Stimulated activated CD4-positive, alpha-beta T cell treated with anti-CD3 and anti-CD28 coated beads, Interleukin-4, amount 100 ng/mL, for 1 hour (primary cell): Measurements from ENCODE around the gene THSD4.

Experiments used
- DNase-seq: peaks from one replicate; pipeline ENCODE4 v3.0.0-alpha.2; 2020

Gene THSD4

DNA sequence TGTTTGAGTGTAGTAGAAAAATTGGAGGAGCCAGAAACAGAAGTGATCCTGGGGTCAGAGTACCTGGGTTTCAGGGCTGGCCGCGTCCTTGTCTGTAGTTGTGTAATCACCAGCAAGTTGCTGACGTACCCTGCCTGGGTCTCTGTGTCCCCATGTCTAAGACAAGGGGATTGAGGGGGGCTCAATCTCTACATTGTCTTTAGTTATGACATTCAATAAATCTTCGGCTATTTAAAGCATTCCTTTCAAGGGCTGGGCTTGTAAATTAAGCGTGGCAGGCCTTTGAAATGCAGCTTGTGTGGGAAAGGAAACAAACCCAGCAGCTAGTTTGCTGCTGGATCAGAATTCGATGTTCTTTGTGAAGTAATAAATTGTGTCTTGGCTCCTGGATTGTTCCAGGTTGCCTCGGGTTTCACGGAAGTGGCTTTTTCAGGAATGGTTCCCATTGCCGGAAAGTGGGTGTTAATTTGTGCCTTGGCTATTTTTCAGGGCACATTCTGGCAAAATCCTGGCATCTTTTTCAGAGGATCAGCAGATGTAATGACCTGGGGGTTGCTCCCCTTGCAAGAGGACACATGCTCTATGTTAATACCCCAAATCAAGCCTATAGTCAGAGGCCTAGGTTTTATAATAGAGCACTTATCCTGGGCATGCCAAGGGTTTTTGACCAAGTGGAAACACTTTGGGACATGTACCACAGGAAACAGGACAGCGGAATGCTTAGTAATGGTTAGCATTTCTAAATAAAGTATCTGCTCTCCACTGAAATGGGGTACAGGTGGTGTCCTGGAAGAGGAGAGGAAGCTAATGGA, 400.3 kb downstream of the THSD4 start:
- no peak for DNase-seq

DNA sequence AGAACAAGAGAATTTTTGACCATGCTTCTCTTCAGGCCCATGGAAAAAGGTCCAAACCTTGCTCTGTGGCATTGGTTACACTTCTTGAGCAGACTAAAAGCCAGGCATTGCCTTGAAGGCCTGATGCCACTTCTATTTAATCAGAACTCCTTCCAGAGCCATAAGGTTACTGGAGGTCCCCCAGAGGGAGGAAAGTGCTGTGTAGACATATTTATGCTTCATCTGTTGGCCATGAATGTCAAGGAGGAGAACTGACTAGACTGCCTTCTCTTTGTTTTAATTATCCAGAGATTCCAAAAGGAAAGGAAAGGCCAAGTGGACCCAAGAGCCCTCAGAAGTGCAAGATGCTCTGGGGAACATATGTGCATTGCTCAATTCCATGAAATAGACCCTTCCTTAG, 402.5 kb downstream of the THSD4 start:
- DNase-seq, result no peak

DNA sequence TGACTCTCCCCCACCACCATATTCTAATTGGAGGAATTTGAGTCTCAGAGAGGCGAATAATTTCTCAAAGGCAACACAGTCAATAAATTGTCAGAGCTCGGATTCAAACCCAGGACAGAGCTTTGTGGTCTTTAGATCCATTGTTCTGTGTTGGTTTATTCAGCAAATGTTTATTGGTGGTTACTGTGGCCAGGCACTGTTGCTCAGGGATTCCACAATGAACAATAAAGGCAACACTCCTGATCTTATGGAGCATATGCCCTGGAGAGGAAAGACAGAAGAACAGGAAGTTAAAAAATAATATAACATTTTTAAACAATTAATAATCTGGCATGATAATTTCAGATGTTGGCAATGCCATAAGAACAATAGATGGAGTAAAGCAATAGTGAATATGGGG, 403.4 kb downstream of the THSD4 start:
- no peak for DNase-seq

DNA sequence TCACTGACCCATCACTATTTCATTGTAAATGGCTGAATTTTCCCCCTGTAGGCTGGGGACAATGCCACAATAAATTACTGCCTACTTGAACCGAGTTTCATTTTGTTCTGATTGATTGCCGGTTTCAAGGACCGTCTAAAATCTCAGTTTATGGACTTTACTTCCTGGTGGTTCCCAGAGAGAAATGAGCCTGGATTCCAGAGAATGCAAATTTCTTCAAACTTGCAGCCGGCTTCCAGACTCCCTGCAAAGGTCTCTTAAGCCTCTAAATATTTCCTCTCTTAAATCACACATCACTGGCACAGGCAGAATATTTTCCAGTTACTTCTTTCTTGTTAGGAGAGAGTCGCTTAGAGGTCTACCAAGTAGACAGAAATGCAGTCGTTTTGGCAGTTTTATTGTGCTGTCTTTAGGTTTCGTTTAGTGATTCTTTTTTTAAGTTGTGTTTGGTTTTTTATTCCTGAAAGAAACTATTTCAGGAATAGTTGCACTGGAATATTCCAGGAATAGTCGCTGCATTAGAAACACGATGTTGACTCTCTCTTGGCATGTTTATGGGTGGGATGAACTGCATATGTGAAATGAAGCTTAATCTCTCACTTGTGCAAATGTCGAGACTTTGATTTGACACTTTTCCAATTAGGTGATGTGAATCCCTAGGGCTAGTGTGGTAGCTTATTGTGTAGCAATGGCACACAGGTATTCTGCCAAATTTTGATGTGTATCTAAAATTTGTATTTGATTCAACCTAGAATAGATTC, 411.0 kb downstream of the THSD4 start:
- no peak for DNase-seq

DNA sequence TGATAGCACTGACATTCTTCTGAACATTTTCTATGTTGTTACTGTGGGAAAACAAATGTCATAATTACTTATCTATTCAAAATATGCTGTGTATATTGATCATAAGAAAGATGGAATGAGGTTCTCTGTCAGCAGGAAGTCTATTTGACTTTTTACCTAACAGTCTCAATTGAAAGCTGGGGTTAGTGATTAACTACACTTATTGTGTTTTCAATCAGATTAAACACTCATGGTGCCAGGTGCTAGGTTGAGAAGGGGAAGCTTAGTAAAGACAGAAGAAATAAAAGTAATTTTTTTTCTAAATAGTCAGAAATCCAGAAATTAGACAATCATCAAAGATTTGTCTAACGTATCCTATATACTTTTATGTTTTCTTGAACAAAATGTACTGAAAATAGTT, 414.1 kb downstream of the THSD4 start:
- DNase-seq, result no peak

DNA sequence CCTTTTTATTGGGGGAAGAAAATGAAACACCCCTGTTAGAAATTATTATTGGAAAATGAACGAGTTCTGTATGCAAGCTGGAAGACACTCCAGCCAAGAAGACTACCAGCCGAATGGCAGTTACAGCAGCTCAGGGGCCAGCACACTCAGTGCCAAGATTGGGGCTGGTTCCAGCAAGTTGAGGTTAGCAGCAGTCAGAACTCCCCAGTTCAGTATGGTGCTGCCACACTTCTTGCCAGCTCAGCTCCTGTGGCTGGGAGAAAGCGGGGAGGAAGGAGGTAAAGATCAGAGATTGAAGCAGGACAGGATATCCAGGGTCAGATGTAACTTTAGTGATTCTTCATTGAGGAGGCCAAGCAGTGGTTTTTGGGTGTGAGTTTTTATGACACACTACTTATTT, 414.8 kb downstream of the THSD4 start:
- DNase-seq, result no peak

DNA sequence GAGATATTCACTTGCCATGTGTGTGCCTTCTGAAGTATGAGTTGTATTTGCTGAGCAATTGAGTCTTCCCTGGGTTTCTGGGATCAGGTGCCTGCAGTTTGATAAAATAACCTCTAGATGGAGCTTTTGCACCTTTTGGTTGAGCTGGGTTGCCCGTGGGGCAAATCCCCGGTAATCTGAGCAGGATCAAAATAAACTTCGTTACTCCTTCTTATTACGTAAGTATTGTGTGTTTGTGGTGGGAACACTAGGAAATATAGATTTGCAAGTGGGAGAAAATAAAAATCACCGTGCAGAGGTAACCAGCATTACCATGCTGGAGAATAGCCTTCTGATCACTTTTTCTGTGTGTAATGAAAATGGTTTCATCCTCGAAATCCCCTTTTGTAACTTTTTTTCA, 417.7 kb downstream of the THSD4 start:
- no peak for DNase-seq

DNA sequence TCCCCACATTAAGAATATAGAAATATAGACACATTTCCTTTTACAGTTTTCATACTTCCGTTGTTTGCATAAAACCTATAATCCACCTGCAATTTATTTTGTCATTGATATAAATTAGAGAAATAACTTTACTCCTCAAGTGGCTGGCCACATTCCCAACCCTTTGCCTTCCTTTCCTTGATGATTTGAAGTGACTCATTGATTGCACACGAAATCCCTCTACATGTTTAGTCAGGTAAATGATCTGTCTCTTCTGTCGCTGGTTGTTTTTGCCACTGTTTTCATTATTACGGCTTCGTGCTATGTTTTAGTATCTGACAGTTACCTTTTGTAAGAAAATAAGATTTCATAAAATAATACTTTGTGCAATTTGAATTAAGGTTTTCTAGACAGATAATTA, 422.9 kb downstream of the THSD4 start:
- no peak for DNase-seq

DNA sequence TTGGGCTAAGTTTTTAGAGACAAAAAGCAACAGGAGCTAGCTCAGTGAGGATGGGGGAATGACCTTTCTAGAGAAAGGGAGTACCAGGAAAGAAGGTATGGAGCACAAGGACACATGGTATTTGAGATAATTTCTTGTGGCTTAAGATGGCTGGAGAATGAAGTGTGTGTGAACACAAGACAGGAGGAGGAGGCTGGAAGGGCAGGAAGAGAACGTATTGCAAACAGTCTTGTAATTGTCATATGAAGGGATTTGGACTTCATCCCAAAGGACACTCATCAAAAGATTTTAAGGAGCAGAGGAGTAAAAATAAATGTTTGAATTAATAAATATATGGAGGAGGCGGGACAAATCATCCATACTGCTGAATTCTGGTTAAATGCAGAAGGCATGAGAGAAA, 426.5 kb downstream of the THSD4 start:
- DNase-seq, result no peak

DNA sequence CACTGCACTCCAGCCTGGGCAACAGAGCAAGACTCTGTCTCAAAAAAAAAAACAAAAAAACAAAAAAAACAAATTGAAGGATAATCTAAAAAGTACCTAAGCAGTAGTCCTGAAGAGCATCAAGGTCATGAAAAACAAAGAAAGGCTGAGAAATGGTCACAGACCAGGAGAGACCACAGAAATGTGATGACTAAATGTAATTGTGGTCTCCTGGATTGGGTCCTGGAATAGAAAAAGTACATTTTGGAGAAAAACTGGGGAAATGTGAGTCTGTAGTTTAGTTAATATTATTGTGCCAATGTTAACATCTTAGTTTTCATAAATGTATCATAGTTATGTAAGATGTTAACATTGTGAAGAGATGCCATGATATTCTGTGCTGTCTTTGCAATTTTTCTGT, 427.6 kb downstream of the THSD4 start:
- DNase-seq, result no peak

DNA sequence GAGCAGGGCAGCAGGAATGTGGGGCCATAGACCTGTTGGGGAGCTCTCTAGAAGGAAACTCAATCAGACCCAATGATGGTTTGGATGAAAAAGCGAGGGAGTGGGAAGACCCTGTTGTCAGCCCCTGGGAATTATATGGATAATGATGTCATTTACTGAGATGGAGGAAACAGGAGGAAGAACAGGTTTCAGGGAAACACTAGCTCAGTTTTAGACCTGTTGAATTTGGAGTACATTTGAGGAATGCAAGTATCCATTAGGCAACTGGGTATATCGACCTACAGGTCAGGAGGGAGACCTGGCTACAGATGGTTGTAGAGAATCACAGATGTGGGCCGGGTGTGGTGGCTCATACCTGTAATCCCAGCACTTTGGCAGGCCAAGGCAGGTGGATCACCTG, 428.1 kb downstream of the THSD4 start:
- DNase-seq, result no peak

DNA sequence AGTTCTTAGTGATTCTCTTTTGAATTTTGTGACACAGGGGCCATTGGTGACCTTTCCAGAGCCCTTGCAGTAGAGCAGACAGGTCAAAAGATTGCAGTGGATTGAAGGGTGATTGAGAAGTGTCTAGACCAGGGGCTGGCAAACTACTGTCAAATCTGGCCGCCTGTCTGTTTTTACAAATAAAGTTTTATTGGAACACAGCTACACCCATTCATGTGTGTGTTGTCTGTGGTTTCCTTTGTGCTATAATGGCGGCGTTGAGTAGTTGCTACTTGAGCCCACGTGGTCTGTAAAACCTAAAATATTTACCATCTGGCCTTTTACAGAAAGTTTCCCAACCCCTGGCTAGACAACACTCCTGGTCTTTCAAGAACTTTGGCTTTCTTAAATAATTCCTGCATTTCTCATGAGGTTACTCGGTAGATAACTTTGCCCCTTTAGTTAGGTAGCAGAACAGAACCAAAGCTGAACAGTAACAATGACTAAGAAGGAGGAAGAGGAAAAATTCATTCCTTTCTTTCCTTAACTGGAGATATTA, 430.0 kb downstream of the THSD4 start:
- DNase-seq, result no peak

DNA sequence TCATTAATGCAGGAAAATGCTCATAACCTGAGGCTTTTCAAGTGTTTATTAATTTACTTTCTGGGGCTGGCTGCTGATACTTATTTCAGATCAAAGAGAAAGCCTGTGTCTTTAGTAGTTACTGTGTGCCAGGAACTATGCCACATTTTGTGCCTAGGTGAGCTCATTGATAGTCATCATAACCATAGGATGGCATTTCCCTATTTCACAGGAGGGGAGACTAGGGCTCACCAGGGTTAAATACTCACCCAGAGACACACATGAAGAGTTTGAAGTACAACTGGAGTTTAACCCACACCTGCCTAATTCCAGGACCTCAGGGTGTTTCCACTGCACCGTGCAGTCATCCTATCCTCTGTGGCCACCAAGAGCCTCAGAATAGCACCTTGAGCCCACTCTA, 430.7 kb downstream of the THSD4 start:
- no peak for DNase-seq

DNA sequence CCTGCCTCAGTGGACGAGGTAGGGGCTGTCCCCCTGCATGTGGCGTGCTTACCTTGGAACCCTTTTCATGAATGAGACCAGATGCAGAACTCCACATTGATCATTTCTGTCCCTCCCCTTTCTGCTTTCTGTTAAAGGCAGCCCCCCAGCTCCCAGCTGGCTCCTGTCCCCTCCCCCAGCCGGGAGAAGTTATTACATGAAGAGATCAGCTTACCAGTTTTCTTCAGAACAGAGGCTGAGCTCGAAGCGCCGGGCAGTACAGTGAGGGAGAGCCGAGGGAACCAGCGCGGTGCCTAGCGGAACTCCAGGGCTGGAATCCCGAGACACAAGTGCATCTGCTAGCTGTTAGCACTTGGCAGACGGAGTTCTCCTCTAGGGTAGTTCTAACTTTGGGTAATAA, 431.7 kb downstream of the THSD4 start:
- DNase-seq, result no peak

DNA sequence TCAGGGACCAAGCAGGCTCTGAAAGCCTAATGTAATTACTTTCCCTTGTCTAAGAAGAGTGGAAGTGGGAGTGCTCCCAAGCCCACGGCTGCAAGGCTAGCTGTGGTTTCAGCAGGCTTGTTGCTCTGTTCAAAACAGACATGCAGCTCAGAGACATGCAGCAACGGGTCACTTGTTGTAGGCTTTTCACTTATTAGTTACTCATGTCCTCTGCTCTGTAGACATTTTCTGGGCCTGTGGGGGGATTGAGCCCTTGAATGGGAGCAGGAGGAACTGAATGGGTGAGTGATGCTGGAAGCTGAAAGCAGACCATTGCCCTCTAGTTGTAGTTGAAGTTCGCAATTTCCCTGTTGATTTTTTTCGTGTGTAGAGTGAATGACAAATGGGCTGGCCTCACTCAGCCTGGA, 433.1 kb downstream of the THSD4 start:
- DNase-seq, result no peak

DNA sequence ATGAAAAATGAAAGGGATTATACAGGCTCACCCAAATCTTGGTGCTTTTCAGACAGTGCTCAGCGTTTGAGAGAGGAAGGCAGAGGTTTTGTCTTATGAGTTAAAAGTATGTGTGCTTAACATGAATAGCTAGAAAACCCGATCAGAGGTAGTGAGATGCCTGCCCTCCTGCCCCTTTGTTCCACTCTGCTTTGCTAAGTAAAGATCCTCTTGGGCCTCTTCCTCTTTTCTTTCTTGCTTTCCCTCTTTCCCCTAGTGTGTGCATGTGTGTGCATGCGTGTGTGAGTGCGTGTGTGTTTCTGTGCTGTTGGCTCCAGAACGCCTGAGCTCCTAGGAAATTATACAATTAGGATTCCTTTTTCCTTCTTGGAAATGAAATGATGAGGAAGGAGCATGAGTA, 433.8 kb downstream of the THSD4 start:
- no peak for DNase-seq

DNA sequence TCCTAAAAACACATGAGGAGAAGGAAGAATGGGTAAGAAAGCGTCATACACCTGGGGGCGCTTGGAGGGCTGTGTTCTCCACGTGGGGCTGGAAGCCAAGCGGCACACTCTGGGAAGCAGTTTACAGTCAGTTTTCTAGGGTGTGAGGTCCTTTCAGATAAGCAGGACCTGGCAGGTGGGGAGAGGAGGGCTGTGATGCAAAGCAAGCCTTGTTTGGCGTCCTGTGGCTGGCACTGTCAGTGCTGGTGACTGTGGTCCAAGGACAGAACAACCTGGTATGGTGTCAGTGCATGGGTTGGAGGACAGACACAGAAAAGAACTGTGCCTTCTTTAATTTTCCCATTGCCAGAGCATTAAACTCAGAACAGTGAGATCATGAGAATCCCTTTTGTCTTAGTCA, 434.4 kb downstream of the THSD4 start:
- no peak for DNase-seq

DNA sequence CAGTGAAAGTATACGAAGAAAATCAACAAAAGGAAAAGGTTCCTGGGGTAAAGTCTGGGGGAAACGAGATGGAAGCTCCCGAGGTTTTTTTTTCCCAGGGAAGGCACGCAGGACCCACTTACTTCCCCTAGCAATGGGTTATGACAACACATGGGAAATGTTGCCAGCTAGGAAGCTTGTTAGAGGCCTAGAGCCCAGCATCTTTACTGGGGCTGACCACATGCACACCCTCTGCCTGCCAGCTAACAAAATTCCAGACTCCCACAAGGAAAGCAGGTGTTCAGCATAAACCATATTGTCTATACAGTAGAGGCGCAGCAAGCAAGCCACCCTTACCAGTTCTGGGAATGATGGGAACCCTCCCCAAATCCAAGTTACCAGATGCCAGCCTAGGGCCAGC, 436.3 kb downstream of the THSD4 start:
- no peak for DNase-seq

DNA sequence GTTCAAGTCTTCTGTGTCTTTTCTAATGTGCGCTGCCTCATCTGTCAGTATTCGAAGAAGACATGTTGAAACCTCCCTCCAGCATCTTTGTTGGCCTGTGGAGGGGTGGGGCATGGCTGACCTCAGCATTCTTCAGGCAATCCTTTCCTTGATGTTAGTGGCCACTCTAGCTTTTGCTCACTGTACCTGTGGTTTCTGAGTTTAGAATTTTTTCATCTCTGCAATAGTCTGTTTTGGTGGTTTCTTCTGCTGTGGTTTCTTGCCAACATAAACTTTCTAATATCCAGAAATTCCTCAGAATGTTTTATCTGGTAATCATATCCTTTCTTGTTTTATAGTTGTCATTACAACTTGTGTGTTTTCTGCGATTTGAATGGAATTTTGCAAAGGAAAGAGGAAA, 443.8 kb downstream of the THSD4 start:
- DNase-seq, result no peak

DNA sequence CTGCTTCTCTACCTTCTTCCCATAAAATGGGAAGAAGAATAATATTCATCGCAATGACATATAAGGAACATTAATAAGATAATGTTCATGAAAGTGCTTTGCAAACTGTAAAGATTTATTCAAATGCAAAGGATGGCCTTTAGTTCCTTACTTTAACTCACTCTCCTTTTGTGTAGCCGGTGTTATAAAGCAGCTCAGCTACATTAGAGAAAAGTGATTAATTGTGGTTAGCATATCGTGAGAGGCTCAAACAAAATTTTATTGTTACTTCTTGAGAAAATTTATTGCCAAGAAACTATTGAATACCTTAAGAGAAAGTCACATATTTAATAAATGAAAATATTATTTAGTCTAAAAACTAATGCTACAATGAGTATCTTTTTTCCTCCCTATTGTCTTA, 444.3 kb downstream of the THSD4 start:
- no peak for DNase-seq

DNA sequence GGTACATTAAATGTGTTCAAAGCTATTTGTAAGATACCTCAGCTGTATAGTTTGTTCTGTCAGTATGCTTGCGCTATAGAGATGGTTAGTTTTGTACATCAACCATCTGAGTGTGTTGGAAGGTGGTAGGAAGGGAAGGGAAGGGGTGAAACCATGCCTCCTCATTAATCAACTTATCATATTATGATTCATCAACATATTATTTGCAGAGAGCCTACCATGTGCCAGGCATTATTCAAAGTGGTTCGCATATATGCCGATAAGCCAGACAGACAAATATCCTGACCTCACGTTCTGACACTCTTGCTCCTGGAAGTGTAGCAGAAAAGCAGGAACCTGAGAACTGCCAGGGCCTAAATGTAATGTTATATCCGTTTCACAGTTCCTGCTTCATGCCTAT, 447.0 kb downstream of the THSD4 start:
- DNase-seq, result no peak

DNA sequence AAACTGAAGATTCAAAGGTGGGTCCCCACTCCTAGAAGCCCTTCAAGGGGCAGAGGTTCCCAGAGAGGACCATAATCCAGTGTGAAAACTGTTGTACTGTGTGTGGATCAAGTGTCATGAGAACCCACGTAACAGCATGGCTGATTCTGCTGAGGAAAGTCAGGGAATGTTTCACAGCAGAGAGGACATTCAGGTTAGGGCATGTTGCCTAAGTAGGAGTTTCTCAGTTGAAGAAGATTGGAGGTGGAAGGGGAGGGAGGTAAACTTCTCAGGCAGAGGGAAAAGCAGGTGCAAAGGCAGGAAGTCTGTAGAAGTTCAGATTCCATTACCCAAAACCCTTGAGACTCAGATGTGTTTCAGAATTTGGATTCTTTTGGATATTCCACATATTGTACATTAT, 448.9 kb downstream of the THSD4 start:
- DNase-seq, result no peak

DNA sequence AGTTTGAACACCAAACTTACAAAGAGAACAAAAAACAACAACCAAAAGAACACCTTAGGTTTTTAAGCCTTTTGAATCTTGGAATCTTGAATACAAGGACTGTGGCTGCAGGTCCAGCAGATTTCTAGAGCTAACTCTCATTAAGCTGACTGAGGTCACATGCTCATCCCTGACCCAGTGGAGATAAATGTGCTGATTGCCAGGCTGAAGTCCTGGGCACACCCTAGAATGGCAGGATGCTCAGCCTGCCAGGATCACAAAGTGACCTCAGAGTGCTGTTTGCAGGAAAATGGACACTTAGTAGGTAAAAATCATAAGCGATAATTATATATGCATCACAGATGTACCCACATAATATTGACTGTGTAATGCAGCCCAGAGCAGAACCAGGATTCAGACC, 449.7 kb downstream of the THSD4 start:
- no peak for DNase-seq

DNA sequence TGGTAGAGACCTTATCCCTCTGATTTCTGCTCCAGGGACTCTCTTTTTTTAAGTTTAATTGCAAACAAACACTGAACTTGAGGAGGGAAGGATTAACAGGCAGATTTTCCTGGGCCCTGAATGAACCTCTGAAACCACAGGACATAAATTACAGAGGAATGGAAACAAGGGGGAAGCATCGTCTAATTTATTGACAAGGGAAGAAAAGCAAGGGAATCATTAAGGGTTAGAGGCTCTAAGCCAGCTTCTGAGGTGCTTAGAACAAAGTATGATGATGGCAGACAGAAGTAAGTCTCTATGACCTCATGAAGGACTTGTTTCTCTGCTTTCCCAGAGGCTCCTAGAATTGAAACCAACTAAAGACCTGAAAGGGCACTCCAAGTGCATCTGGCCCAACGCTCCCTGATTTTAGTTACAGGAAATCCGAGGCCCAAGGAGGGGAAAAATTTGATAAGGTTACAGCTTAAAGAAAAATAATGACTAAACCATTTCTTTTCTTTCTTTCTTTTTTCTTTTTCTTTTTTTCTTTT, 450.4 kb downstream of the THSD4 start:
- DNase-seq, result no peak
